K562 (cell line): ENCODE measurements around the gene CD93. TPM values are rescaled to one million over a fixed set of nuclear protein-coding genes. Genes with fewer than 3 reads are reported as not detected.

Source experiments
- ATAC-seq: fragments of 200-7000 bp; cut with Tn5 transposase; 3 replicates; pipeline ENCODE4 v1.9.1; 2020; ENCODE audit warnings: moderate library complexity
- BruUV-seq: library from RNA; stranded (reverse); fragments of 400-500 nt; replicated peaks from 2 replicates; lab custom pipeline; 2021; lab: Mats Ljungman, UMichigan
- CTCF ChIA-PET: fragments of 300-600 bp; formaldehyde crosslinking; extraction: SDS; loops from one replicate; lab custom pipeline; 2021; ENCODE audit warnings: low intra/inter-chr PET ratio; lab: Yijun Ruan, JAX
- POLR2A ChIA-PET: fragments of 300-600, 350-650 bp; sonication (Branson Sonifier 250); formaldehyde crosslinking; extraction: SDS; loops from one replicate; lab custom pipeline; 2021; ENCODE audit warnings: antibody characterized with exemption, inconsistent platforms; lab: Yijun Ruan, JAX
- DNase-seq, 4 experiments: peaks; one replicate each; pipeline versions ENCODE4 v3.0.0 to v3.0.0-alpha.2; 2011 to 2018; ENCODE audit warnings: low spot score in 3 of 4, mixed read lengths in 3 of 4; ENCODE audit errors: extremely low read depth in 1 of 4
- FAIRE-seq: peaks from 2 replicates; lab custom pipeline; 2011; peaks lifted over from hg19 to GRCh38; lab: Jason Lieb, UNC
- H2AFZ ChIP-seq: 2 replicates; pipeline ENCODE4 v1.6.0; 2011; ENCODE audit warnings: low read depth, low read length, control low read depth, inconsistent platforms
- H3K27ac ChIP-seq: fragments of 200-600 bp; 3 replicates; pipeline ENCODE4 v1.8.0; 2011; ENCODE audit warnings: low read depth, mild to moderate bottlenecking, control low read depth, inconsistent platforms, low read length, moderate library complexity, mixed read lengths; ENCODE audit errors: extremely low read depth
- H3K27me3 ChIP-seq, 2 experiments: fragments of 300-600 bp in 1 of 2; 2 replicates in 1 of 2; 3 replicates in 1 of 2; pipeline versions ENCODE4 v1.6.0 to v1.8.0; 2011; ENCODE audit warnings: inconsistent platforms in 2 of 2, low read length in 2 of 2, mild to moderate bottlenecking in 1 of 2, mixed read lengths in 1 of 2, moderate library complexity in 1 of 2; ENCODE audit not compliant: control insufficient read depth in 2 of 2, insufficient read depth in 2 of 2
- H3K36me3 ChIP-seq: fragments of 300-600 bp; 3 replicates; pipeline ENCODE4 v1.8.0; 2011; ENCODE audit warnings: mild to moderate bottlenecking, low read length, inconsistent platforms; ENCODE audit not compliant: control insufficient read depth, insufficient read depth
- H3K4me1 ChIP-seq, 2 experiments: fragments of 200-600 bp in 1 of 2; replicated peaks in 1 of 2; 2 replicates in 1 of 2; 3 replicates in 1 of 2; pipeline versions ENCODE4 v1.5.1 to v1.8.0; 2011; ENCODE audit warnings: inconsistent platforms in 2 of 2, low read length in 2 of 2, mild to moderate bottlenecking in 1 of 2, mixed read lengths in 1 of 2, moderate library complexity in 1 of 2; ENCODE audit not compliant: control insufficient read depth in 2 of 2, insufficient read depth in 2 of 2
- H3K4me2 ChIP-seq: 2 replicates; pipeline ENCODE4 v1.6.1; 2011; ENCODE audit warnings: low read length, control low read depth, inconsistent platforms, mixed read lengths; ENCODE audit not compliant: insufficient read depth
- H3K4me3 ChIP-seq: fragments of 200-600 bp; sonication (generic), shearing (Covaris generic); 2 replicates; pipeline ENCODE4 v1.5.1; 2016; ENCODE audit warnings: control low read depth, inconsistent platforms
- H3K79me2 ChIP-seq: fragments of 200-600 bp; 3 replicates; pipeline ENCODE4 v1.8.0; 2011; ENCODE audit warnings: low read length, inconsistent platforms; ENCODE audit not compliant: control insufficient read depth, insufficient read depth
- H3K9ac ChIP-seq, 2 experiments: 2 replicates each; pipeline versions ENCODE4 v1.6.0 to v1.6.1; 2011; ENCODE audit warnings: low read depth in 2 of 2, low read length in 2 of 2, control low read depth in 1 of 2, inconsistent platforms in 1 of 2, mild to moderate bottlenecking in 1 of 2, mixed read lengths in 1 of 2; ENCODE audit not compliant: insufficient read depth in 1 of 2
- H3K9me1 ChIP-seq: one replicate; pipeline ENCODE4 v1.6.0; 2011; ENCODE audit warnings: inconsistent platforms, mild to moderate bottlenecking, low read length, moderate library complexity; ENCODE audit not compliant: control insufficient read depth, insufficient read depth
- H3K9me3 ChIP-seq: replicated peaks from 2 replicates; pipeline ENCODE4 v1.5.1; 2011; ENCODE audit warnings: low read depth, low read length, inconsistent platforms; ENCODE audit not compliant: control insufficient read depth, insufficient read depth
- H4K20me1 ChIP-seq: replicated peaks from 2 replicates; pipeline ENCODE4 v1.6.1; 2011; ENCODE audit warnings: low read length, inconsistent platforms, mixed read lengths; ENCODE audit not compliant: control insufficient read depth, insufficient read depth
- CBFA2T3 ChIP-seq: fragments of 450-650 bp; IDR thresholded peaks from 2 replicates; pipeline ENCODE4 v1.6.1; 2017
- COPS2 ChIP-seq: fragments of 450-650 bp; conservative IDR thresholded peaks from 2 replicates; pipeline ENCODE4 v1.6.1; 2016; ENCODE audit warnings: mild to moderate bottlenecking, moderate library complexity
- GTF3C2 ChIP-seq: IDR thresholded peaks from 3 replicates; pipeline ENCODE4 v1.6.1; 2011; ENCODE audit warnings: borderline replicate concordance, mild to moderate bottlenecking, moderate library complexity; ENCODE audit not compliant: insufficient read length; ENCODE audit errors: extremely low read depth
- IRF9 ChIP-seq: fragments of 450-650 bp; IDR thresholded peaks from 2 replicates; pipeline ENCODE4 v1.6.1; 2016; ENCODE audit warnings: missing biosample characterization, missing genetic modification characterization
- KAT2B ChIP-seq: IDR thresholded peaks from one replicate; pipeline ENCODE4 v1.6.1; 2012; ENCODE audit warnings: low read depth, mild to moderate bottlenecking, control low read depth, inconsistent platforms, low read length, moderate library complexity
- PML ChIP-seq: IDR thresholded peaks from 2 replicates; pipeline ENCODE4 v1.6.1; 2012; ENCODE audit warnings: low read length, inconsistent platforms
- THAP7 ChIP-seq: fragments of 250-450 bp; sonication (Bioruptor Pico); IDR thresholded peaks from 2 replicates; pipeline ENCODE4 v1.5.0; 2021
- ZNF224 ChIP-seq: sonication (generic); formaldehyde crosslinking; IDR thresholded peaks from 2 replicates; pipeline ENCODE4 v1.8.0; 2022; ENCODE audit warnings: mild to moderate bottlenecking, missing genetic modification reagents
- ZNF507 ChIP-seq: conservative IDR thresholded peaks from 2 replicates; pipeline ENCODE4 v1.6.1; 2017; ENCODE audit warnings: missing genetic modification characterization, missing compliant biosample characterization
- ZNF699 ChIP-seq: fragments of 250-450 bp; sonication (Bioruptor Pico); IDR thresholded peaks from 2 replicates; pipeline ENCODE4 v1.8.0; 2021; ENCODE audit warnings: mild to moderate bottlenecking, moderate library complexity; ENCODE audit not compliant: insufficient replicate concordance
- ZNF75A ChIP-seq: fragments of 450-650 bp; formaldehyde crosslinking; IDR thresholded peaks from 2 replicates; pipeline ENCODE4 v1.4.0; 2020; ENCODE audit warnings: mild to moderate bottlenecking
- ZNF785 ChIP-seq: fragments of 250-450 bp; sonication (Bioruptor Pico); IDR thresholded peaks from 2 replicates; pipeline ENCODE4 v1.4.0; 2020; ENCODE audit warnings: mild to moderate bottlenecking
- WGBS: fragments of 100-300 bp; shearing (Covaris generic); methylation state at CpG from one replicate; pipeline ENCODE4 v1.1.6; 2016; ENCODE audit warnings: low coverage, mixed read lengths; ENCODE audit not compliant: insufficient coverage; ENCODE audit errors: missing lambda C conversion rate; 5-methylcytosine and 5-hydroxymethylcytosine counted together
- in situ Hi-C: fragments of 300-500 bp; cut with MboI; formaldehyde crosslinking; loops from 4 replicates; pipeline ENCODE4 v1.15.0; 2018; ENCODE audit warnings: inconsistent platforms, mixed read lengths
- intact Hi-C: fragments of 100-400 bp; cut with micrococcal nuclease; formaldehyde crosslinking; loops from 2 replicates; pipeline ENCODE4 v1.14.2; 2022
- polyA plus RNA-seq, 8 experiments: library from polyadenylated mRNA; depleted of rRNA in 4 of 8; stranded (reverse) in 5 of 8; unstranded in 3 of 8; fragments of >200 nt; fragmentation: Nextera tagmentation in 2 of 8; fragmentation: Illumina TruSeq in 1 of 8; extraction: Ambion mirVana in 2 of 8; extraction: Trizol in 1 of 8; gene quantifications; 2 replicates each; pipeline versions ENCODE4 v1.2.1 to v1.2.3, GENCODE V29; 2011 to 2014; ENCODE audit warnings: inconsistent platforms in 1 of 8, missing spikeins in 1 of 8
- total RNA-seq, 7 experiments: library from RNA; depleted of rRNA in 6 of 7; stranded (reverse); fragments of >200 nt in 6 of 7; fragmentation: Illumina TruSeq in 2 of 7; extraction: Trizol in 2 of 7; gene quantifications; 2 replicates each; pipeline versions ENCODE4 v1.2.1 to v1.2.3, GENCODE V29; 2011 to 2021; ENCODE audit warnings: low replicate concordance in 1 of 7

CD93 gene
- total and polyA plus RNA-seq, 9 of the 15 experiments (the other 6 are each of a cell fraction or from before 2014, with no cell fraction given) = 0.03 to 0.20 (median 0.05) TPM

GRCh38 chr20:23046431-23046830, 39.7 kb downstream of the CD93 start:
- TF ChIP-seq THAP7 (CRISPR knock-in tag) = no peak
- TF ChIP-seq, all 486 proteins: peak for 0
- no TSS peak for BruUV-seq
- no peaks in the 10 kb centered on the region for H3K79me2 ChIP-seq
- peaks cover 4% of the 10 kb centered on the region in 2 experiments; a peak in 3 of 5 replicates for H3K27me3 ChIP-seq
- no peak overlapping the region for H3K4me3 ChIP-seq
- no peak overlapping the region for H2AFZ ChIP-seq
- in situ Hi-C loops (no loop called here), intact Hi-C loops (no loop called here)
- ATAC-seq = no peak
- H3K4me1 ChIP-seq = peaks cover 3 to 40% of the 10 kb centered on the region in 2 experiments; a peak in 4 of 5 replicates
- no peak overlapping the region for H3K9ac ChIP-seq
- ChIA-PET POLR2A (interaction anchor here (0.6 kb wide), 1 partner anchor 310 kb away, joined by 3 read pairs; no protein-coding TSS in a partner anchor), CTCF (interaction anchor here (0.6 kb wide), 1 partner anchor 191 kb away, joined by 3 read pairs; no protein-coding TSS in a partner anchor)
- H3K4me2 ChIP-seq = no peak overlapping the region
- no peaks in the 10 kb centered on the region for H3K9me3 ChIP-seq
- no peak overlapping the region for H3K27ac ChIP-seq
- no peak for FAIRE-seq
- no peak for DNase-seq
- no peaks in the 10 kb centered on the region for H3K36me3 ChIP-seq
- H4K20me1 ChIP-seq = no peaks in the 10 kb centered on the region
- H3K9me1 ChIP-seq = no peaks in the 10 kb centered on the region

- no peak for FAIRE-seq
- TF ChIP-seq KAT2B (no peak), ZNF75A (no peak), IRF9 (no peak), GTF3C2 (no peak), CBFA2T3 (peak; percentile 61), ZNF224 (CRISPR knock-in tag) (no peak), COPS2 (no peak), ZNF507 (tag) (no peak), PML (no peak), ZNF699 (no peak), ZNF785 (CRISPR knock-in tag) (no peak)
Observed at GRCh38 chr20:23043376-23043775, 42.7 kb downstream of the CD93 start.

More at GRCh38 chr20:23043376-23043775, 42.7 kb downstream of the CD93 start:
- Histone ChIP-seq H3K4me1 (peaks cover 2 to 17% of the 10 kb centered on the region in 2 experiments; a peak in 4 of 5 replicates), H3K27me3 (peaks cover 4 to 22% of the 10 kb centered on the region in 2 experiments; a peak in 3 of 5 replicates), H3K79me2 (no peaks in the 10 kb centered on the region), H3K9ac (no peak overlapping the region), H4K20me1 (no peaks in the 10 kb centered on the region), H3K9me1 (no peaks in the 10 kb centered on the region), H3K4me3 (no peak overlapping the region), H3K9me3 (no peaks in the 10 kb centered on the region), H3K27ac (no peak overlapping the region), H2AFZ (peak overlapping the region; percentile 2; the same call in 1 of the 2 replicates), H3K36me3 (no peaks in the 10 kb centered on the region), H3K4me2 (no peak overlapping the region)
- DNase-seq = peak in 2 of 4 experiments; percentile 12 to 24
- intact Hi-C loops = no loop called here
- ChIA-PET POLR2A (interaction anchor here (0.6 to 1.1 kb wide), 3 partner anchors 157 to 318 kb away, joined by 3 to 4 read pairs (median 3); no protein-coding TSS in a partner anchor), CTCF (no interaction called here)
- ATAC-seq = peak; percentile 29; the same call in 1 of the 3 replicates
- no TSS peak for BruUV-seq
- 16% methylated on average over 6 of the region's 6 CpGs for WGBS
- in situ Hi-C loops = no loop called here
